HG03039 (cell line): ENCODE results near the gene PSRC1.

ENCODE experiments used
- ATAC-seq: cut with Tn5 transposase; IDR thresholded peaks from one replicate; pipeline ENCODE4 v1.9.1; 2021; ENCODE audit warnings: mild to moderate bottlenecking, moderate library complexity; ENCODE audit not compliant: unreplicated experiment

The PSRC1 gene

DNA sequence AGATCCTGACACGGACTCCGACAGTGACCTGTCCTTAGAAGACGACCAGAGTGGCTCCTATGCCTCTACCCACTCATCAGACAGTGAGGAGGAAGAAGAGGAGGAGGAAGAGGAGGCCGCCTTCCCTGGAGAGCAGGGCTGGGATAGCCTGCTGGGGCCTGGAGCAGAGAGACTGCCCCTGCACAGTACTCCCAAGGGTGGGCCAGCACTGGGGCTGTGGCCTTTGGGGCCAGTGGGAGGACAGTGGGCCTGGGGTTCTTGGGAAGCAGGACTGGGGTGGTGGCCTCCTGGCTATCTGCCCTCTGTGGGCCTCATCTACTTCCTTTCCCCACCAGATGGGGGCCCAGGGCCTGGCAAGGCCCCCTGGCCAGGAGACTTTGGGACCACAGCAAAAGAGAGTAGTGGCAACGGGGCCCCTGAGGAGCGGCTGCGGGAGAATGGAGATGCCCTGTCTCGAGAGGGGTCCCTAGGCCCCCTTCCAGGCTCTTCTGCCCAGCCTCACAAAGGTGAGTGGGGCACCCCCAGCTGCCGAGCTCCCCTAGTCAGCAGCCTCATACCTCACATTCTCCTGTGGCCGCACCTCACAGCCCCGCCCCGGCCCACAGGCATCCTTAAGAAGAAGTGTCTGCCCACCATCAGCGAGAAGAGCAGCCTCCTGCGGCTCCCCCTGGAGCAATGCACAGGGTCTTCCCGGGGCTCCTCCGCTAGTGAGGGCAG lies 10.0 kb downstream of the PSRC1 start:
- ATAC-seq = no peak

DNA sequence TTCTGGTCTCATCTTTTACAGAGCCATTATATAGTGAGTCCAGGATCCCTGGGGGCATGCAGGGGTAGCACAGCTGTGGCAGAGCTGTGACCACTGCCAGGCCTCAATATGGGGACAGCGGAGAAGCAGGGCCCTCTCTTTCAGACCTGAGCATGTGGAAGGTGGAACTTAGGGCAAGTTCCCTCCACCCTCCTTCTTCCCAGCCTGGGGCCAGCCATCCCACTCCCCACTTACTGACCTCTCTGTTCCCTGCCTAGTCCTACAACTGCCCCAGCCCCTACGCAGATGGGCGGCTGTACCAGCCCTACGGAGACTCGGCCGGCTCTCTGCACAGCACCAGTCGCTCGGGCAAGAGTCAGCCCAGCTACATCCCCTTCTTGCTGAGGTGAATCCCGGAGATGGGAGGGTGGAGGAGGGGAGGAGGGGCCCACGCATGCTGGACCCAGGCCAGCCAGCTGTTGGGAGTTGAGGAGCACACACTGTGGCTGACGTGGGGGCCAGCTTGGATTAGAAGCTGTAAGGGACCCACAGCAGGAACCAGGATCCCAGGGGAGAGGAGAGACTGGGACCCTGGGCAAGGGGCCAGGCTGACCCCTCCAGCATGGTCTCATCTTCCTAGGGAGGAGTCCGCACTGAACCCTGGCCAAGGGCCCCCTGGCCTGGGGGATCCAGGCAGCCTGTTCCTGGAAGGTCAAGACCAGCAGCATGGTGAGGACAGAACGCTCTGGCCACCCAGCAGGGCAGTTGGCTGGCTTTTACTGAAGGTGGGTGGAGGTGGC lies 10.7 kb downstream of the PSRC1 start:
- no peak for ATAC-seq

DNA sequence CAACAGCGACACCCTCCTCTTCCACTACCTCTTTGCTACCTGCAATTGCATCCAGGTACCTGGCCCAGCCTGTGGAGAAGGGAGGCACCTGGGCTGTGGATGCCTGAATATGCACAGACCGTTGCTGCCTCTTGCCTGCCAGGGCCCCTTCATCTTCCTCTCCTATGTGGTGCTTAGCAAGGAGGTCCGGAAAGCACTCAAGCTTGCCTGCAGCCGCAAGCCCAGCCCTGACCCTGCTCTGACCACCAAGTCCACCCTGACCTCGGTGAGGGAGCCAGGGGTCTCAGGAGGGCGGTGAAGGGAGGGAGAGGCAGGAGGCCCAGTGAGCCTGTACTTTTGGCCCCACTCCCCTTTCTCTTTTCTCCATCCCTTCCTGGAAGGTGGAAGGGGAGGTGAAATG lies 11.5 kb downstream of the PSRC1 start:
- no peak for ATAC-seq

DNA sequence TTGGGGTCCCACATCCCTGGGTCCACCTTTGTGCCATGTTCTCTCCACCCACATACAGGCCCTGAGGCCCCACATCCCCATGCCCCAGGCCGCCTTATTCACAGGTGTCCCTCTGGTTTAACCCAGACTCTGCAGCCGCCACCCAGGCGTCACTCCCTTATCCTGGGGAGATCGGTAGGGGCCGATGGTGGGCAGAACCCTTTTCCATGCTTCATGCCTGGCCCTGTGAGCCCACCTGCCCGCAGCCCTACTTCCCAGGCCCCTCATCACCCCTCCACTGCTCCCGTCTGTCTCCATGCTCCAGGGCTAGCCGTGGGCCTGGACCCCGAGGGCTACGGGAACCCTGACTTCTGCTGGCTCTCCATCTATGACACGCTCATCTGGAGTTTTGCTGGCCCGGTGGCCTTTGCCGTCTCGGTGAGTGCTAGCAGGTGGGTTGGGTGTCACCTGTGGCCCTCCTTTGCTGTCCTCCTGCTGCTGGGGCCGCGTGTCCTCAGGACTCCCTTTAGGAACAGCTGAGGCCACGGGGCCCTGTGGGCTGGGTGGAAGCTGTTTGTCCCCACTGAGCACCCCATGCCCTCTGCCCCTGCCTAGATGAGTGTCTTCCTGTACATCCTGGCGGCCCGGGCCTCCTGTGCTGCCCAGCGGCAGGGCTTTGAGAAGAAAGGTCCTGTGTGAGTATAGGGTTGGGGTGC lies 12.2 kb downstream of the PSRC1 start:
- ATAC-seq = no peak

DNA sequence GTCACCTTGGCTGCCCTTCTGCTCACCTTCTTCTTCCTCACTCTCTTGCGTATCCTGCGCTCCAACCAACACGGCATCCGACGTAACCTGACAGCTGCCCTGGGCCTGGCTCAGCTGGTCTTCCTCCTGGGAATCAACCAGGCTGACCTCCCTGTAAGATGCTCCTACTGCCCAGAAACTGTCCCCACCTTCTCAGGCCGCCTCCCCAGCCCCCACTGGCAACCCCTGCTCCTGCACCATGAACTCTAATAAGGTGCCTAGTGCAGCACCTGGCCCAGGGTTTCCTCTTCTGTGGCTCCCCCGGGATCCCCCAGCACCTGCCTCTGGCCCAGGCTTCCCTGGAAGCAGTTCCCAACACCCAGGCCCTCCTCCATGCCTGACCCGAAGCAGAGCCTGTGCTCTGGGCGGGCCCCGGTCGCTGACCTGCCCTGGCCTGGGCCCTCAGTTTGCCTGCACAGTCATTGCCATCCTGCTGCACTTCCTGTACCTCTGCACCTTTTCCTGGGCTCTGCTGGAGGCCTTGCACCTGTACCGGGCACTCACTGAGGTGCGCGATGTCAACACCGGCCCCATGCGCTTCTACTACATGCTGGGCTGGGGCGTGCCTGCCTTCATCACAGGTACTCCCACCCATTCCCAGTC lies 12.8 kb downstream of the PSRC1 start:
- no peak for ATAC-seq

DNA sequence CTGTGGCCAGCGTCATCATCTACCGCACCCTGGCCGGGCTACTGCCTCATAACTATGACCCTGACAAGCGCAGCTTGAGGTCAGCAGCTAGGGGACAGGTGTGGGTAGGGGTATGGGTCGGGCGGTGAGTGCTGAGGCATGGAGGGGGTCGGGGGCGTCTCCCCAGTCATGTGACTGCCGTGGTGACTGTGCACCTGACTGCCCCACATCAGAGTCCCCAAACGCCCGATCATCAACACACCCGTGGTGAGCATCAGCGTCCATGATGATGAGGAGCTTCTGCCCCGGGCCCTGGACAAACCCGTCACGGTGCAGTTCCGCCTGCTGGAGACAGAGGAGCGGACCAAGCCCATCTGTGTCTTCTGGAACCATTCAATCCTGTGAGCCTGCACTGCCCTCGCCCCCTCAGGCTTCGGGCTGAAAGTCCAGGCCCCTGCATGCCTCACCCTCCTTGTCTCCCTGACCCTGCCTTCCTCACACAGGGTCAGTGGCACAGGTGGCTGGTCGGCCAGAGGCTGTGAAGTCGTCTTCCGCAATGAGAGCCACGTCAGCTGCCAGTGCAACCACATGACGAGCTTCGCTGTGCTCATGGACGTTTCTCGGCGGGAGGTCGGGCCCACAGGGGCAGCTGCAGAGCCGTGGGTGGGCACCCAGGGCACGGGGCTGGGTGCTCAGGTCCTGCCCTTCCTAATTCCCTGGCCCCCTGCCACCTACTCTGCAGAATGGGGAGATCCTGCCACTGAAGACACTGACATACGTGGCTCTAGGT lies 13.5 kb downstream of the PSRC1 start:
- no peak for ATAC-seq

DNA sequence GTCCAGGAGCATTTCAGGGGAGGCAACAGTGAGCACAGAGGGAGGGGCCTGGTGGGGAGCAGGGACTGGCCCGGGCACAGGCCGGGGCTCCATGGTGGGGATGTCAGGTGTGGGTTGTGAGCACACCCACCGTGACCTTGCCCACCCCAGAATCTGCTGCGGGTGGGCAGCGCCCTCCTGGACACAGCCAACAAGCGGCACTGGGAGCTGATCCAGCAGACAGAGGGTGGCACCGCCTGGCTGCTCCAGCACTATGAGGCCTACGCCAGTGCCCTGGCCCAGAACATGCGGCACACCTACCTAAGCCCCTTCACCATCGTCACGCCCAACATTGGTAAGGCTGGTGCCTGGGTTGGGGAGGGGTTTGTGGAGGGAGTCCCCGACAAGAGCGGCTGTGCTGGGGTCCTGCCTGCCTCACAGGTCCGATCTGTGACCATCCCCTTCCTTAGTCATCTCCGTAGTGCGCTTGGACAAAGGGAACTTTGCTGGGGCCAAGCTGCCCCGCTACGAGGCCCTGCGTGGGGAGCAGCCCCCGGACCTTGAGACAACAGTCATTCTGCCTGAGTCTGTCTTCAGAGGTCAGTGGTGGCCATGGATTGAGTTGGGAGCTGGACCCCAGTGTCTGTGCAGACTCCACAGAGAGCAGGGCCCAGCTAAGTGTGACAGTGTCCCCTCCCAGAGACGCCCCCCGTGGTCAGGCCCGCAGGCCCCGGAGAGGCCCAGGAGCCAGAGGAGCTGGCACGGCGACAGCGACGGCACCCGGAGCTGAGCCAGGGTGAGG lies 14.3 kb downstream of the PSRC1 start:
- no peak for ATAC-seq

DNA sequence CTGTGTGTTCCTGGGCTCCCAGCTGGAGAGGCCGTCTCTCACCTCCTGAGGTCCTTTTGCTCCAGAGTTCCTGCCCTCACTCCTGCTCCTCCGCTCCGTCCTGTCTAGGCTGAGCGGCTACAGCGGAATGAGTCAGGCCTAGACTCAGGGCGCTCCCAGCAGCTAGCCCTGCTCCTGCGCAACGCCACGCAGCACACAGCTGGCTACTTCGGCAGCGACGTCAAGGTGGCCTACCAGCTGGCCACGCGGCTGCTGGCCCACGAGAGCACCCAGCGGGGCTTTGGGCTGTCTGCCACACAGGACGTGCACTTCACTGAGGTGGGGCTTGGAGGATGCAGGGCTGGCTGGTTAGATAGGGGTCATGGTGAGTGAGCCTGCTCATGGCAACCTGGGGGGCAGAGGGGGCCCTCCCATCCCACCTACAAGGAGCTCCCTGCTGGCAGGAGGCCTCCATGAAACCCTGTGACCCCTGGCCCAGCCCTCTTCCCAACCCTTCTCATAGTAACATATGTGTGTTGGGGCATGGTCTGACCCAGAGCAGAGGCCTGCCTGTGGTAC lies 15.1 kb downstream of the PSRC1 start:
- no peak for ATAC-seq

DNA sequence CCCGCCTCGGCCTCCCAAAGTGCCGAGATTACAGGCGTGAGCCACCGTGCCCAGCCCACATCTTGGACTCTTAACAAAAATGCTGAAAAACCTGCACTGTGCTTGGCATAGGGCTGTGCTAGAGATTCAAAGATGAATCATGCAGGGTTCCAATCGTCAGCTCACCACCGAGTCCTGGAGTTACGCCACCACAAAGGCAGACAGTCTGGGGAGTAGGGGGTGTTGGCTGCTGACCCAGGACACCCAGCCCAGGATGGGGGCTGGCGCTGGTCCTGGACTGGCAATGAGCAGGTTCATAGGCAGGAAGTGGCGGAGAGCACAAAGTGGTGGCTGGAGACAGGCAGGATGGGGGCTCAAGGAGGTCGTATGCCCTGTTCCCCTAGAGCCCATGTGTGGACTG lies 16.0 kb downstream of the PSRC1 start:
- ATAC-seq = no peak

DNA sequence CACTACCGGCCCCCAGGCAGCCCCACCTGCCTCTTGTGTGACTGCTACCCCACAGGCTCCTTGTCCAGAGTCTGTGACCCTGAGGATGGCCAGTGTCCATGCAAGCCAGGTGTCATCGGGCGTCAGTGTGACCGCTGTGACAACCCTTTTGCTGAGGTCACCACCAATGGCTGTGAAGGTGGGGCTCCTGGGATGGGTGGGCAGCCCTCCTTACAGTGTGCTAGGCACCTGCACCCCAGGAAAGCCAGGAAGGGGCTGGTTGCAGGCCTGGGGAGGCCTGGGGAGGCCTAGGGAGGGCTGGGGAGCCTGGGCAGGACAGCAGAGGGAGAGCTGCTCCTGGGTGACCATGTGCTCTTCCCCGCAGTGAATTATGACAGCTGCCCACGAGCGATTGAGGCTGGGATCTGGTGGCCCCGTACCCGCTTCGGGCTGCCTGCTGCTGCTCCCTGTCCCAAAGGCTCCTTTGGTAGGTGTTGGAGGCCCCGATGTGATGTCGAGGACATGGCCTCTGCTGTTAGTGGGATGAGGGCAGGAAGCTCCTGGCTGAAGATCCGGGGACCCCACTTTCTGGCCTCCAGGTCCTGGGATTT lies 17.1 kb downstream of the PSRC1 start:
- ATAC-seq = no peak

DNA sequence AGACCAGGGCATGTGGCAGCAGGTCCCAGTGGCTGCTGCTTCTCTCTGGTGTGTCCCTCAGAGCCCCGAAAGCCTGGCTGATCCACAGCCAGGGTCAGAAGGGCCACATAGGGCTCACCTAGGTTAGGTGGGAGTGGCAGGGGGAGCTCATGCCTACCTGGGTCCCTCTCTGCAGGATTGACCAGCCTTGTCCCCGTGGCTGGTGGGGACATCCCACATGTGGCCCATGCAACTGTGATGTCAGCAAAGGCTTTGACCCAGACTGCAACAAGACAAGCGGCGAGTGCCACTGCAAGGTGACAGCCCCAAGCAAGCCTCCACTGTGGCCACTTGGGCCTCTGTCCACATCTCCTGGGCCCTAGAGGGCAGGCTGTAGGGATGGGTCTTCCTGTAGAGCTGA lies 17.9 kb downstream of the PSRC1 start:
- ATAC-seq = no peak

DNA sequence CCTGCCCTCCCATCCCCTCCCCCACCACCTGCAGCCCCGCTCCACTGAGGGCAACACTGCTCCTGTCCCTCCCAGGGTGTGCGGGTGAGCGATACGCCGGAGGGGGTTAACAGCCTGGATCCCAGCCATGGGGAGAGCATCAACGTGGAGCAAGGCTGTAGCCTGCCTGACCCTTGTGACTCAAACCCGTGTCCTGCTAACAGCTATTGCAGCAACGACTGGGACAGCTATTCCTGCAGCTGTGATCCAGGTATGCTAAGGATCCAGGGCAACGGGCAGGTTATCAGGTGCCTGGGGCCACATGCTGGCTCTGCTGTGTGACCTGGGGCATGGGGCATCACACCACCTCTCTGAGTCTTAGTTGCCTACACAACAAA lies 18.6 kb downstream of the PSRC1 start:
- ATAC-seq = no peak

DNA sequence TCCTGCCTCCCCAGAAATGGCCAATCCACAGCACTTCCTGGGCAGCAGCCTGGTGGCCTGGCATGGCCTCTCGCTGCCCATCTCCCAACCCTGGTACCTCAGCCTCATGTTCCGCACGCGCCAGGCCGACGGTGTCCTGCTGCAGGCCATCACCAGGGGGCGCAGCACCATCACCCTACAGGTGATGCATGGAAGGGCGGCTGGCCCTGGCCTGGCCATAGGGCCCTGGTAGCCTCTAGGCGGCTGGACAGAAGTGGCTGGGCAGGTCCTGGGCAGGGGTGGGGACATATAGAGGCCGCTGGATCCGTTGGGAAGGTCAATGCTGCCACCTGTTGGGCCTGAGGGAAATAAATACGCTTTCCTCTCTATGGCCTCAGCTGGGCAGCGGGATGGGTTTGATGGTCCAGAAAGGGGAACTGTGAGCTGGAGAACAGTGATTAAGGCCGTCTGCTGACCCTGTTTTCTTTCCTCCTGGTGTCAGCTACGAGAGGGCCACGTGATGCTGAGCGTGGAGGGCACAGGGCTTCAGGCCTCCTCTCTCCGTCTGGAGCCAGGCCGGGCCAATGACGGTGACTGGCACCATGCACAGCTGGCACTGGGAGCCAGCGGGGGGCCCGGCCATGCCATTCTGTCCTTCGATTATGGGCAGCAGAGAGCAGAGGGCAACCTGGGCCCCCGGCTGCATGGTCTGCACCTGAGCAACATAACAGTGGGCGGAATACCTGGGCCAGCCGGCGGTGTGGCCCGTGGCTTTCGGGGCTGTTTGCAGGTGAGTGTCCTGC lies 19.2 kb downstream of the PSRC1 start:
- ATAC-seq = no peak

DNA sequence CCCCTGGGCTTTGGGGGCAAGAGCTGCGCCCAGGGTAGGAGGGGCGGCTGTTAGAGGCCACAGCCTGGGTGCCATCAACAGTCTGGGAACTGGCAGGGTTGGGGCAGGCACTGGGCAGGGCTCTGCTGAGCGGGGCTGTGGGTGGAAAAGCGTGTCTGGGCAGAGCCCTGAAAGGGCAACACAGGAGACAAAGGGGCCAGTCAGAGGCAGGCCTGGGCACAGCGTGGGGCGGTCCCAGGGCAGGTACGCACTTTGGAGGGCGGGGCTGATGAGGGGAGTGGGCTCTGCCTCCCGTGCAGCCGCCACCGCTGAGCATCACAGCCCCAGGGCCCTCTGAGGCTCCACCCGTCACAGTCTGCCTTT lies 19.7 kb downstream of the PSRC1 start:
- ATAC-seq = no peak

DNA sequence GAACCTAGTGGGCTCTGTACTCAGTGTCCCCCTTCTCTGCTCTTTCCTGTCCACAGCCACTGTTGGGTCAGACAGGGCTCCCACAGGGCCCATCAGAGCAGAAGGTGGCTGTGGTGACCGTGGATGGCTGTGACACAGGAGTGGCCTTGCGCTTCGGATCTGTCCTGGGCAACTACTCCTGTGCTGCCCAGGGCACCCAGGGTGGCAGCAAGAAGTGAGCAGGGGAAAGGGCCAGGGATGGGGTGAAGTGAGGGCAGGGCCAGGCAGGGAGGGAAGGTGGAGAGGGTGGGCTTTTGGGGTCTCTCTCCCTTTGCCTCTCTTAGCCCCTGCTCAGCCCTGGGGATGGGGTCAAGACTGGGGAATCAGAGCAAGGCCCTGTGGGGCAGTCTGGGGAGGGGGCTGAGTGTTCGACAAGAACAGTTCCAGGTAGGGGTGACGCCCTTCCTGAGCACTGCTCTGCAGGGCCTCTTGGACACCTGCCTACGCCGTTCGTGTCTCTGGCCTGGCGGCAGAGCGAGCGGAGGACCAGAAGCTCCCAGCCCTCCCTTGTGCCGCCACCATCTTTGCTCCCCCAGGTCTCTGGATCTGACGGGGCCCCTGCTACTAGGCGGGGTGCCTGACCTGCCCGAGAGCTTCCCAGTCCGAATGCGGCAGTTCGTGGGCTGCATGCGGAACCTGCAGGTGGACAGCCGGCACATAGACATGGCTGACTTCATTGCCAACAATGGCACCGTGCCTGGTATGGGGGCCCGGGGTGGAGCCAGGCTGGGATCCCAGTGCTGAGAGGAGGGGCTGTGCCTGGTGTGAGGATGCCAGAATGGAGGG lies 20.5 kb downstream of the PSRC1 start:
- ATAC-seq = no peak

DNA sequence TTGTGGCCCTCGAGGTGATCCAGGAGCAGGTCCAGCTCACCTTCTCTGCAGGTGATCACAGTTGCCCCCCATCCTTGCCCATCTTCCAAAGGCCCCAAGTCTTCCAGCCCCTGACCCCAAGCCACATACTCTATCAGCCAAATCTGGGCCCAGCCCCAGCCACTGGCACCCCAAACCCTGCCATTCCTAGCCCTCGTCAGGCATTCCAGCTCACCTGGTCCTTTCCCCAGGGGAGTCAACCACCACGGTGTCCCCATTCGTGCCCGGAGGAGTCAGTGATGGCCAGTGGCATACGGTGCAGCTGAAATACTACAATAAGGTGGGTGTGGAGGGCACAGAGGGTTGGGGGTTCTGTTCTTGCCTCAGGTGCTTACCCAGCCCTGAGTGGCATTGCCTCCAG lies 21.4 kb downstream of the PSRC1 start:
- no peak for ATAC-seq

DNA sequence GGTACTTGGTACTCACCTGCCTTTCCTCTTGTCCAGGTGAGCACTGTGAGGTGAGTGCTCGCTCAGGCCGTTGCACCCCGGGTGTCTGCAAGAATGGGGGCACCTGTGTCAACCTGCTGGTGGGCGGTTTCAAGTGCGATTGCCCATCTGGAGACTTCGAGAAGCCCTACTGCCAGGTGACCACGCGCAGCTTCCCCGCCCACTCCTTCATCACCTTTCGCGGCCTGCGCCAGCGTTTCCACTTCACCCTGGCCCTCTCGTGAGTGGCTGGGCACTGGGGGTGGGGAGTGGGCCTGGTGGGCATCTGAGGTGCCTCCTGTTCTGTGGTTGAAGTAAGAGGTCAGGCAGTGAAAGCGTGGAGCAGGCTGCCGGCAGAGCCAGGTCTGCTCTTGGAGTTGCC lies 21.9 kb downstream of the PSRC1 start:
- ATAC-seq = no peak
